H4 (cell line): ENCODE results near the gene SPDYC. TPM values are rescaled to one million over a fixed set of nuclear protein-coding genes. Genes with fewer than 3 reads are reported as not detected.

Experiments
- total RNA-seq: library from RNA; depleted of rRNA; stranded (reverse); fragments of >200 nt; shearing (Covaris generic); gene quantifications from 2 replicates; pipeline ENCODE4 v1.2.3, GENCODE V29; 2014; rRNA removed

The SPDYC gene
- total RNA-seq, 1 experiment from 2014 or later: not detected

Other genes starting within 250 kb of the SPDYC start
- gene PPP2R5B, start 245.5 kb upstream of the SPDYC start, total RNA-seq: 6.4 and 9.1 TPM in 2 replicates
- not detected in 2 replicates for gene GPHA2, start 234.3 kb upstream of the SPDYC start, total RNA-seq
- gene MAJIN, start 198.1 kb upstream of the SPDYC start, total RNA-seq: not detected in 2 replicates
- gene BATF2, start 173.3 kb upstream of the SPDYC start, total RNA-seq: 1.8 and 2.3 TPM in 2 replicates
- 266 and 271 TPM in 2 replicates for gene ARL2, start 156.1 kb upstream of the SPDYC start, total RNA-seq
- 6.3 and 8.5 TPM in 2 replicates for gene SNX15, start 142.8 kb upstream of the SPDYC start, total RNA-seq
- gene SAC3D1, start 129.0 kb upstream of the SPDYC start, total RNA-seq: 4.1 and 10.7 TPM in 2 replicates
- not detected in 2 replicates for gene NAALADL1, start 111.7 kb upstream of the SPDYC start, total RNA-seq
- 28.7 and 30.5 TPM in 2 replicates for gene CDCA5, start 86.2 kb upstream of the SPDYC start, total RNA-seq
- 35.7 and 40.5 TPM in 2 replicates for gene ZFPL1, start 86.0 kb upstream of the SPDYC start, total RNA-seq
- 68.7 and 134 TPM in 2 replicates for gene VPS51, start 74.0 kb upstream of the SPDYC start, total RNA-seq
- 3.2 and 5.2 TPM in 2 replicates for gene TM7SF2, start 58.4 kb upstream of the SPDYC start, total RNA-seq
- gene ZNHIT2, start 52.5 kb upstream of the SPDYC start, total RNA-seq: 5.6 and 8.0 TPM in 2 replicates
- gene FAU, start 48.1 kb upstream of the SPDYC start, total RNA-seq: 322 and 327 TPM in 2 replicates
- 61.6 and 76.7 TPM in 2 replicates for gene MRPL49, start 47.9 kb upstream of the SPDYC start, total RNA-seq
- gene SYVN1, start 35.7 kb upstream of the SPDYC start, total RNA-seq: 6.4 and 18.0 TPM in 2 replicates
- 58.1 and 115 TPM in 2 replicates for gene CAPN1, start 11.7 kb downstream of the SPDYC start, total RNA-seq
- 33.0 and 40.9 TPM in 2 replicates for gene POLA2, start 91.7 kb downstream of the SPDYC start, total RNA-seq
- gene CDC42EP2, start 144.6 kb downstream of the SPDYC start, total RNA-seq: 1.9 and 2.5 TPM in 2 replicates
- 29.0 and 29.2 TPM in 2 replicates for gene DPF2, start 163.6 kb downstream of the SPDYC start, total RNA-seq
- gene TIGD3, start 184.5 kb downstream of the SPDYC start, total RNA-seq: 1.1 and 1.6 TPM in 2 replicates
- gene SLC25A45, start 212.4 kb downstream of the SPDYC start, total RNA-seq: 0.10 and 0.91 TPM in 2 replicates
- gene FRMD8, start 216.4 kb downstream of the SPDYC start, total RNA-seq: 16.3 and 37.3 TPM in 2 replicates